Measurements from ENCODE around the gene SLC22A23. TPM values are rescaled to one million over a fixed set of nuclear protein-coding genes. Genes with fewer than 3 reads are reported as not detected.
A peak's percentile ranks its signal among the peaks of the same experiment; 100 is the strongest.

The SLC22A23 gene
- total and polyA plus RNA-seq, 2 of the 4 experiments (the other 2 are of a cell fraction): 0.72 to 1.6 TPM

DNA sequence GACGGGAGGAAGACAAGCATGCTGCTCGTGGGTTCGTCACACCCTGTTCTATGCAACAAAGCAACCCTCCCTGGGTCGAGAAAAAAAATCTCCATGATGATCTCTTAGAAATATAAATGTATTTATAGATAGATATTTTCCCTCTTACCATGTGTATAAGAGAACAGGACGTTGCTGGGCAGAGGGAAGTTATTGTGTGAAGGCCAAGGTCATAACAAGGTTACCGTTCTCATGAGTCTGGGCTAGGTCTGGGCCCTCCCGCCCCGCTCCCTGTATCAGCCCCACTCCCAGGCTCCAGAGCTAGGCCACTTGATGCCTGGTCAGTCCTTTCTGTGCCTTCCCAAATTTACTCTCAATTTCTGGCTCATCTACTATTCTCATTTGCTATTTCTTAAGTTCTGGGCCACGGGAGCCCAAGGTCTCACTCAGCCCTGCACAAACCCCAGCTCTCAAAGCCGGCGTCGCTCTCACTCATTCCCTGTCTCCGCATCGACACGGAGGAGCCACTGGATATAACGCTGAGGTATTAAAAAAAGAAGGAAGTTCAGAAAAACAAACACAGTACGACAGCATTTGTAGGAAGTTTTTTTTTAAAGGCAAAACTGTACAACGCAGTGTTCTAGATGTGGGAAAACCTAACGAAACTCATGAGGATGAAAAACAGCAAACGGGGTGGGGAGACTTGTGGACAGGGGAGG is 101.3 kb downstream of the SLC22A23 start:
- ATAC-seq (ENCODE audit: low read depth) (peak; percentile 54), DNase-seq (no peak)
- no TSS peak for BruUV-seq (replicated peaks)
- intact Hi-C loops (cut with micrococcal nuclease) (no loop called here), dilution Hi-C loops (cut with HindIII; ENCODE audit: low sequenced_read_pairs, unreplicated experiment) (no loop called here), in situ Hi-C loops (cut with MboI; ENCODE audit: low sequenced_read_pairs) (no loop called here)
- Histone ChIP-seq H4K20me1 (ENCODE audit: insufficient read depth, low read length) (no peaks in the 10 kb centered on the region), H3K27me3 (ENCODE audit: control insufficient read depth, insufficient read depth, low read length) (peaks cover 24% of the 10 kb centered on the region), H3K36me3 (ENCODE audit: control insufficient read depth, insufficient read depth, low read length) (no peaks in the 10 kb centered on the region), H4K5ac (ENCODE audit: low read depth, low read length) (peak overlapping the region; percentile 15; the same call in 1 of the 2 replicates), H3K56ac (ENCODE audit: extremely low read depth, insufficient read depth, low read length) (no peak overlapping the region), H3K23ac (ENCODE audit: low read depth, low read length) (no peak overlapping the region), H2BK120ac (ENCODE audit: low read depth, low read length) (peak overlapping the region; percentile 27; the same call in 1 of the 2 replicates), H3K4me3 (ENCODE audit: insufficient read depth, low read depth, low read length) (peak overlapping the region; percentile 24; the same call in 1 of the 2 replicates), H4K8ac (ENCODE audit: low read depth in 2 of 2, low read length in 2 of 2) (no peak overlapping the region; a peak in 1 of 4 replicates), H3K14ac (replicated peaks; ENCODE audit: low read depth, low read length) (0 out of 2 replicates have a peak overlapping the region, but pooled peaks have one; percentile 37), H3K9ac (ENCODE audit: low read depth, low read length) (peak overlapping the region; percentile 1), H3K18ac (ENCODE audit: low read depth, low read length) (peak overlapping the region; percentile 6; the same call in 1 of the 2 replicates), H2BK5ac (ENCODE audit: low read depth, low read length, poor library complexity, severe bottlenecking) (no peak overlapping the region), H3K4ac (ENCODE audit: low read depth, low read length) (peak overlapping the region; percentile 32; the same call in 1 of the 2 replicates), H2AFZ (replicated peaks; ENCODE audit: low read length, poor library complexity) (peak overlapping the region; percentile 83), H3K4me2 (ENCODE audit: low read depth, low read length) (peak overlapping the region; percentile 32), H2AK5ac (ENCODE audit: low read depth, low read length) (no peak overlapping the region), H3K9me3 (ENCODE audit: control insufficient read depth, insufficient read depth, low read length) (no peaks in the 10 kb centered on the region), H2AK9ac (replicated peaks; ENCODE audit: low read depth, low read length, poor library complexity) (no peak overlapping the region), H3K4me1 (ENCODE audit: control insufficient read depth, insufficient read depth, low read length) (peaks cover 2% of the 10 kb centered on the region; the same call in 1 of the 2 replicates), H3K9me1 (ENCODE audit: insufficient read depth, low read length) (peaks cover 7% of the 10 kb centered on the region; the same call in 1 of the 2 replicates), H3K27ac (ENCODE audit: insufficient read depth, low read length) (peak overlapping the region; percentile 13; the same call in 1 of the 2 replicates), H2BK20ac (ENCODE audit: low read depth, low read length) (no peak overlapping the region), H3K79me1 (ENCODE audit: low read depth in 1 of 2, low read length in 2 of 2) (no peaks in the 10 kb centered on the region), H4K91ac (ENCODE audit: insufficient read depth, low read depth, low read length) (peak overlapping the region; percentile 38; the same call in 1 of the 2 replicates), H2BK15ac (ENCODE audit: low read depth, low read length) (no peak overlapping the region; the same call in 2 of the 3 replicates)
- TF ChIP-seq RFX5 (IDR thresholded peaks at IDR 0.05; ENCODE audit: low read depth, low read length): no peak
- TF ChIP-seq NFE2L2 (IDR thresholded peaks at IDR 0.05; ENCODE audit: low read depth, low read length): no peak
- TF ChIP-seq RAD21 (IDR thresholded peaks at IDR 0.05; ENCODE audit: low read length): no peak
- no peak for TF ChIP-seq SMC3 (IDR thresholded peaks at IDR 0.05; ENCODE audit: low read depth, low read length)
- no peak for TF ChIP-seq CEBPB (IDR thresholded peaks at IDR 0.05; ENCODE audit: low read depth, low read length)
- no peak for TF ChIP-seq CHD1 (IDR thresholded peaks at IDR 0.05; ENCODE audit: low read depth, low read length)
- no peak for TF ChIP-seq BHLHE40 (IDR thresholded peaks at IDR 0.05; ENCODE audit: low read depth, low read length)
- WGBS, 2 experiments (ENCODE audit: extremely low coverage in 2 of 2, insufficient read length in 1 of 2): 58% methylated on average over 2 of the region's 20 CpGs; no CpG with 5 or more reads in 1 of the 2 experiments
- POLR2A ChIA-PET (ENCODE audit: unreplicated experiment): no interaction called here
- CTCF ChIA-PET: no interaction called here
